ENCODE data around the gene TTC13. TPM values are rescaled to one million over a fixed set of nuclear protein-coding genes. Genes with fewer than 3 reads are reported as not detected.

The TTC13 gene
- total RNA-seq, 1 donor from 2014 or later, result 27.1 TPM

Other genes with a start within 250 kb of the TTC13 start
- not detected in 3 replicates for gene CAPN9, start 231.5 kb downstream of the TTC13 start, total RNA-seq
- gene C1orf198, start 110.3 kb downstream of the TTC13 start, total RNA-seq, result 474 to 505 TPM (median 492 TPM) in 3 replicates
- 14.0 to 20.4 TPM (median 15.5 TPM) in 3 replicates for gene ARV1, start 233 bp upstream of the TTC13 start, total RNA-seq
- 17.2 to 20.2 TPM (median 19.7 TPM) in 3 replicates for gene FAM89A, start 61.4 kb upstream of the TTC13 start, total RNA-seq
- 1.2 to 2.9 TPM (median 1.6 TPM) in 3 replicates for gene TRIM67, start 183.2 kb upstream of the TTC13 start, total RNA-seq

Data from chondrocyte (in vitro differentiated cells).